H9 (cell line): Measurements from ENCODE around the gene THBS3. TPM values are rescaled to one million over a fixed set of nuclear protein-coding genes. Genes with fewer than 3 reads are reported as not detected.
A peak's percentile ranks its signal among the peaks of the same experiment; 100 is the strongest.

Experiments
- DNase-seq: peaks from one replicate; pipeline ENCODE4 v3.0.0-alpha.2; 2017
- H2AFZ ChIP-seq: one replicate; pipeline ENCODE4 v1.6.1; 2013; ENCODE audit warnings: mild to moderate bottlenecking, low read length, control low read depth, moderate library complexity
- H2AK5ac ChIP-seq: 2 replicates; pipeline ENCODE4 v1.6.1; 2013; ENCODE audit warnings: low read length, control low read depth, mixed read lengths; ENCODE audit not compliant: insufficient read length
- H2BK120ac ChIP-seq: one replicate; pipeline ENCODE4 v1.6.1; 2013; ENCODE audit warnings: low read depth, mild to moderate bottlenecking, low read length, control low read depth, inconsistent platforms; ENCODE audit not compliant: poor library complexity, severe bottlenecking
- H2BK12ac ChIP-seq: 2 replicates; pipeline ENCODE4 v1.6.1; 2013; ENCODE audit warnings: low read length, control low read depth, mixed read lengths, low read depth; ENCODE audit not compliant: insufficient read length
- H2BK15ac ChIP-seq: 2 replicates; pipeline ENCODE4 v1.6.1; 2013; ENCODE audit warnings: low read depth, low read length, control low read depth
- H2BK20ac ChIP-seq: one replicate; pipeline ENCODE4 v1.6.1; 2013; ENCODE audit warnings: low read depth, mild to moderate bottlenecking, low read length, control low read depth, inconsistent platforms; ENCODE audit not compliant: poor library complexity, severe bottlenecking
- H2BK5ac ChIP-seq: 2 replicates; pipeline ENCODE4 v1.6.1; 2013; ENCODE audit warnings: low read length, control low read depth, mixed read lengths; ENCODE audit not compliant: insufficient read length
- H3K14ac ChIP-seq: 2 replicates; pipeline ENCODE4 v1.6.1; 2013; ENCODE audit warnings: low read length, control low read depth; ENCODE audit not compliant: insufficient read depth
- H3K18ac ChIP-seq: 2 replicates; pipeline ENCODE4 v1.6.1; 2013; ENCODE audit warnings: low read depth, mild to moderate bottlenecking, mixed read lengths, low read length, control low read depth; ENCODE audit not compliant: insufficient read length
- H3K23ac ChIP-seq: 2 replicates; pipeline ENCODE4 v1.6.1; 2013; ENCODE audit warnings: low read length, control low read depth, mixed read lengths, low read depth; ENCODE audit not compliant: insufficient read length
- H3K23me2 ChIP-seq: 2 replicates; pipeline ENCODE4 v1.6.1; 2013; ENCODE audit warnings: low read depth, mild to moderate bottlenecking, mixed read lengths, low read length, control low read depth; ENCODE audit not compliant: insufficient read length, poor library complexity, severe bottlenecking
- H3K27ac ChIP-seq: 2 replicates; pipeline ENCODE4 v1.5.1; 2013; ENCODE audit warnings: low read length, control low read depth, mixed read lengths, low read depth; ENCODE audit not compliant: insufficient read length
- H3K27me3 ChIP-seq: 2 replicates; pipeline ENCODE4 v1.6.1; 2013; ENCODE audit warnings: low read length, control low read depth, inconsistent platforms; ENCODE audit not compliant: insufficient read depth
- H3K4ac ChIP-seq: 2 replicates; pipeline ENCODE4 v1.6.1; 2013; ENCODE audit warnings: low read depth, mild to moderate bottlenecking, control low read depth, inconsistent platforms, low read length, moderate library complexity
- H3K4me1 ChIP-seq: 2 replicates; pipeline ENCODE4 v1.6.1; 2013; ENCODE audit warnings: low read length, control low read depth, inconsistent platforms; ENCODE audit not compliant: insufficient read depth
- H3K4me2 ChIP-seq: 2 replicates; pipeline ENCODE4 v1.6.1; 2013; ENCODE audit warnings: low read length, control low read depth, mixed read lengths; ENCODE audit not compliant: insufficient read length, insufficient read depth
- H3K56ac ChIP-seq: 2 replicates; pipeline ENCODE4 v1.6.1; 2013; ENCODE audit warnings: low read depth, mild to moderate bottlenecking, mixed read lengths, low read length, control low read depth; ENCODE audit not compliant: insufficient read length
- H3K79me1 ChIP-seq: 2 replicates; pipeline ENCODE4 v1.6.1; 2013; ENCODE audit warnings: low read depth, mild to moderate bottlenecking, moderate library complexity, low read length, control low read depth, inconsistent platforms; ENCODE audit not compliant: insufficient read depth, poor library complexity, severe bottlenecking
- H3K79me2 ChIP-seq: 2 replicates; pipeline ENCODE4 v1.6.1; 2013; ENCODE audit warnings: low read length, control low read depth, inconsistent platforms; ENCODE audit not compliant: insufficient read depth
- H3K9ac ChIP-seq: 2 replicates; pipeline ENCODE4 v1.6.1; 2013; ENCODE audit warnings: low read length, control low read depth, mixed read lengths; ENCODE audit not compliant: insufficient read length; ENCODE audit errors: extremely low read depth
- H3K9me3 ChIP-seq: one replicate; pipeline ENCODE4 v1.6.1; 2013; ENCODE audit warnings: low read depth, low read length, inconsistent platforms; ENCODE audit not compliant: control insufficient read depth
- H3T11ph ChIP-seq: one replicate; pipeline ENCODE4 v1.6.1; 2013; ENCODE audit warnings: mild to moderate bottlenecking, low read length, control low read depth, inconsistent platforms
- H4K20me1 ChIP-seq: one replicate; pipeline ENCODE4 v1.6.1; 2013; ENCODE audit not compliant: control insufficient read depth, insufficient read length, insufficient read depth
- H4K5ac ChIP-seq: 2 replicates; pipeline ENCODE4 v1.6.1; 2013; ENCODE audit warnings: low read depth, mild to moderate bottlenecking, mixed read lengths, low read length, control low read depth; ENCODE audit not compliant: insufficient read length
- H4K8ac ChIP-seq: replicated peaks from 2 replicates; pipeline ENCODE4 v1.6.1; 2013; ENCODE audit warnings: low read length, control low read depth, mixed read lengths, low read depth; ENCODE audit not compliant: insufficient read length
- H4K91ac ChIP-seq: 2 replicates; pipeline ENCODE4 v1.6.1; 2013; ENCODE audit warnings: low read depth, mild to moderate bottlenecking, moderate library complexity, mixed read lengths, low read length, control low read depth; ENCODE audit not compliant: insufficient read length
- H3K27ac Mint-ChIP-seq, 3 experiments: 2 replicates in 2 of 3; 3 replicates in 1 of 3; pipeline ENCODE4 v1.8.0; 2020 to 2021; ENCODE audit warnings: mixed read lengths in 3 of 3, mild to moderate bottlenecking in 1 of 3, moderate library complexity in 1 of 3
- H3K27me3 Mint-ChIP-seq: 2 replicates; pipeline ENCODE4 v1.8.0; 2021; ENCODE audit warnings: low read depth, mild to moderate bottlenecking, moderate library complexity, mixed read lengths
- H3K36me3 Mint-ChIP-seq, 3 experiments: 2 replicates in 2 of 3; 3 replicates in 1 of 3; pipeline ENCODE4 v1.8.0; 2020 to 2021; ENCODE audit warnings: low read depth in 3 of 3, mixed read lengths in 3 of 3; ENCODE audit not compliant: insufficient read depth in 1 of 3
- H3K4me1 Mint-ChIP-seq, 2 experiments: 2 replicates each; pipeline ENCODE4 v1.8.0; 2020; ENCODE audit warnings: mixed read lengths in 2 of 2
- H3K4me3 Mint-ChIP-seq, 2 experiments: 2 replicates in 1 of 2; 3 replicates in 1 of 2; pipeline ENCODE4 v1.8.0; 2020 to 2021; ENCODE audit warnings: mild to moderate bottlenecking in 2 of 2, mixed read lengths in 2 of 2, moderate library complexity in 1 of 2
- H3K9me3 Mint-ChIP-seq, 2 experiments: 2 replicates in 1 of 2; 3 replicates in 1 of 2; pipeline ENCODE4 v1.8.0; 2020; ENCODE audit warnings: mild to moderate bottlenecking in 2 of 2, mixed read lengths in 2 of 2, moderate library complexity in 1 of 2
- WGBS: extraction: QIAGEN DNeasy Blood & Tissue Kit; methylation state at CpG from one replicate; pipeline ENCODE4 v1.1.7; 2013; ENCODE audit warnings: missing lambda C conversion rate, low lambda C conversion rate, mixed read lengths; ENCODE audit not compliant: insufficient read length; ENCODE audit errors: extremely low coverage; 5-methylcytosine and 5-hydroxymethylcytosine counted together
- total RNA-seq: library from RNA; stranded (reverse); gene quantifications from 2 replicates; pipeline ENCODE4 v1.2.1, GENCODE V29; 2021
- TF ChIP-seq, protein P1 (sequence below): fragments of 200-600 bp; sonication (generic); conservative IDR thresholded peaks from 3 replicates; pipeline ENCODE4 v1.8.0; 2021; ENCODE audit warnings: antibody characterized with exemption, mild to moderate bottlenecking

The THBS3 gene
- total RNA-seq, 1 experiment from 2014 or later: 5.9 TPM

DNA sequence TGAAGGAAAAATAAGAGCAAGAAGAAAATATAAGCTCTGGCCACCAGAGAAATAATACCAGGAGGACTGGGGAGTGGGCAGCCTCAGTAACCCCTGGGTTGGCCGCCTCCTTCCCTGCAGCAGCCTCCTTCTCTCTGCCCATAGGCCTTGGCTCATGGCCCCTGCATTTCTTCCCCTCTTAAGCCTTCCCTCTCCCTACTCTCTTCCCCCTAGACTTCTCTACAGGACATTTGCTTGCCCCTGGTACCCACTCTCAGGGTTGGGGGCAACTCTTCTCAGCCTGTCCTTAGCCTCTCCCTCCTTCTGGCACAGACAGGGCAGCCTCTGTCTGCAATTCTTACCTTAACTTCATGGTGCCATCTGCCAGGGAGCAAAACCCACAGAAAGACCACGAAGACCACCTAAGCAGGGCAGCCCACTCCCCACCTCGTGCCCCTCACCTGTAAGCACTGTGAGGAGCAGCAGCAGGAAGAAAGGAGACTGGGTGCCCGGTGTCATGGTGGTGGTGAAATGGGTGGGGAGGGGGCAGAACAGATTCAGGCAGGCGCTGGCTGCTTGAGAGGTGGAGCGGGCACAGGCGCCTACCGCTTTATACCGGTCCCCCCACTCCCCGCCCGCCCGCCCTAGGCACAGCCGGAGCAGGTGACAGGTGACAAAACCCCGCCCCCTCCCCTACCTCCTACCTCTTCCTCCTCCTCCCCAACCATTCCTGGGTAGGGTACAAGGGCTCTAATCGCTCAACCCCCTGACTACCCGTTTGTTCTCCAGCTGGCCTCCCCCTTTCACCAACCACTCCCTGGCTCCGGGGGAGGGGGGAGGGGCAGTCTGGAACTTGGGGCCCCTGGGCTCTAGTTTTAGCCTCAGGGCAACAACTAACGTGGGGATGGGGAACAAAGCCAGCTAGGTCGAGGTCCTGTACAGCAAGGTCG lies 15.1 kb downstream of the THBS3 start:
- H3K4me1 Mint-ChIP-seq: peaks cover 27 to 38% of the 10 kb centered on the region in 2 experiments
- no peak overlapping the region for H3K27ac ChIP-seq
- DNase-seq: peak; percentile 82
- TF ChIP-seq, protein P1, sequence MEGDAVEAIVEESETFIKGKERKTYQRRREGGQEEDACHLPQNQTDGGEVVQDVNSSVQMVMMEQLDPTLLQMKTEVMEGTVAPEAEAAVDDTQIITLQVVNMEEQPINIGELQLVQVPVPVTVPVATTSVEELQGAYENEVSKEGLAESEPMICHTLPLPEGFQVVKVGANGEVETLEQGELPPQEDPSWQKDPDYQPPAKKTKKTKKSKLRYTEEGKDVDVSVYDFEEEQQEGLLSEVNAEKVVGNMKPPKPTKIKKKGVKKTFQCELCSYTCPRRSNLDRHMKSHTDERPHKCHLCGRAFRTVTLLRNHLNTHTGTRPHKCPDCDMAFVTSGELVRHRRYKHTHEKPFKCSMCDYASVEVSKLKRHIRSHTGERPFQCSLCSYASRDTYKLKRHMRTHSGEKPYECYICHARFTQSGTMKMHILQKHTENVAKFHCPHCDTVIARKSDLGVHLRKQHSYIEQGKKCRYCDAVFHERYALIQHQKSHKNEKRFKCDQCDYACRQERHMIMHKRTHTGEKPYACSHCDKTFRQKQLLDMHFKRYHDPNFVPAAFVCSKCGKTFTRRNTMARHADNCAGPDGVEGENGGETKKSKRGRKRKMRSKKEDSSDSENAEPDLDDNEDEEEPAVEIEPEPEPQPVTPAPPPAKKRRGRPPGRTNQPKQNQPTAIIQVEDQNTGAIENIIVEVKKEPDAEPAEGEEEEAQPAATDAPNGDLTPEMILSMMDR: no peak
- H3K4me2 ChIP-seq: peak overlapping the region; percentile 56
- no peak overlapping the region for H2AFZ ChIP-seq
- H3K14ac ChIP-seq: peak overlapping the region; percentile 74
- H3K27ac Mint-ChIP-seq: peak overlapping the region; percentile 93 to 99 (median 95)
- no peak overlapping the region for H2BK20ac ChIP-seq
- no peaks in the 10 kb centered on the region for H3K27me3 ChIP-seq
- no peaks in the 10 kb centered on the region for H4K20me1 ChIP-seq
- peak overlapping the region; percentile 69 for H2BK12ac ChIP-seq
- peak overlapping the region; percentile 39 for H2BK120ac ChIP-seq
- H3K79me2 ChIP-seq: peaks cover 13% of the 10 kb centered on the region; the same call in 1 of the 2 replicates
- H3K23me2 ChIP-seq: peaks cover 28% of the 10 kb centered on the region
- no peak overlapping the region for H4K91ac ChIP-seq
- H3K4me1 ChIP-seq: peaks cover 10% of the 10 kb centered on the region
- H4K5ac ChIP-seq: no peak overlapping the region
- H3T11ph ChIP-seq: no peak overlapping the region
- H2BK15ac ChIP-seq: peak overlapping the region; percentile 56; the same call in 1 of the 2 replicates
- H3K4me3 Mint-ChIP-seq: peak overlapping the region; percentile 95 to 99
- no peaks in the 10 kb centered on the region for H3K9me3 ChIP-seq
- WGBS: no CpG with 5 or more reads among the region's 20 CpGs
- no peak overlapping the region for H2BK5ac ChIP-seq
- H2AK5ac ChIP-seq: no peak overlapping the region
- H4K8ac ChIP-seq: no peak overlapping the region
- H3K79me1 ChIP-seq: no peaks in the 10 kb centered on the region
- H3K18ac ChIP-seq: peak overlapping the region; percentile 86
- H3K23ac ChIP-seq: no peak overlapping the region
- peak overlapping the region; percentile 1 for H3K9ac ChIP-seq
- H3K4ac ChIP-seq: no peak overlapping the region
- H3K27me3 Mint-ChIP-seq: peaks cover 5% of the 10 kb centered on the region
- H3K36me3 Mint-ChIP-seq: peaks cover 21 to 27% (median 22%) of the 10 kb centered on the region in 3 experiments
- H3K9me3 Mint-ChIP-seq: peaks cover 4 to 5% of the 10 kb centered on the region in 2 experiments; a peak in 4 of 5 replicates
- H3K56ac ChIP-seq: no peak overlapping the region
